ENCODE measurements around the gene ATG9B.

GRCh38 chr7:151031011-151031410, 6.7 kb upstream of the ATG9B start:
- TF ChIP-seq CTCF (IDR thresholded peaks at IDR 0.05) (no peak), POLR2AphosphoS5 (IDR thresholded peaks at IDR 0.05; ENCODE audit: low read depth, low read length) (no peak), REST (IDR thresholded peaks at IDR 0.05; ENCODE audit: insufficient read depth in 1 of 2, low read depth in 2 of 2, low read length in 1 of 2) (no peak), TCF7L2 (IDR thresholded peaks at IDR 0.05; ENCODE audit: low read depth, low read length) (no peak), SIN3A (IDR thresholded peaks at IDR 0.05; ENCODE audit: borderline replicate concordance, insufficient read depth, low read depth, low read length) (no peak)

All from Panc1 (cell line).